Glutamatergic neuron (in vitro differentiated cells): ENCODE results near the gene TNFRSF4. TPM values are rescaled to one million over a fixed set of nuclear protein-coding genes. Genes with fewer than 3 reads are reported as not detected.

Experiments
- DNase-seq: peaks from one replicate; pipeline ENCODE4 v3.0.0; 2022
- H3K27ac Mint-ChIP-seq: one replicate; pipeline ENCODE4 v1.8.0; 2020; ENCODE audit warnings: mild to moderate bottlenecking, mixed read lengths, inconsistent platforms; ENCODE audit not compliant: unreplicated experiment
- H3K27me3 Mint-ChIP-seq: one replicate; pipeline ENCODE4 v1.8.0; 2020; ENCODE audit warnings: mild to moderate bottlenecking, moderate library complexity, mixed read lengths, inconsistent platforms; ENCODE audit not compliant: unreplicated experiment
- H3K36me3 Mint-ChIP-seq: one replicate; pipeline ENCODE4 v1.8.0; 2020; ENCODE audit warnings: mild to moderate bottlenecking, mixed read lengths, inconsistent platforms; ENCODE audit not compliant: unreplicated experiment
- H3K4me1 Mint-ChIP-seq: one replicate; pipeline ENCODE4 v1.8.0; 2020; ENCODE audit warnings: mild to moderate bottlenecking, low read depth, mixed read lengths, inconsistent platforms; ENCODE audit not compliant: unreplicated experiment
- H3K4me3 Mint-ChIP-seq: one replicate; pipeline ENCODE4 v1.8.0; 2020; ENCODE audit warnings: mild to moderate bottlenecking, mixed read lengths, inconsistent platforms; ENCODE audit not compliant: unreplicated experiment
- H3K9me3 Mint-ChIP-seq: one replicate; pipeline ENCODE4 v1.8.0; 2020; ENCODE audit warnings: mild to moderate bottlenecking, moderate library complexity, mixed read lengths, inconsistent platforms; ENCODE audit not compliant: unreplicated experiment
- total RNA-seq: library from RNA; stranded (reverse); fragmentation: NEBNext Ultra II Directional; extraction: Animal tissue kit (Norgen Biotek cat#: 25700); gene quantifications from one replicate; pipeline ENCODE4 v1.2.1, GENCODE V29; 2021; ENCODE audit not compliant: unreplicated experiment
- TF ChIP-seq, protein P1 (sequence below): fragments of 200-600 bp; sonication (generic); IDR thresholded peaks from one replicate; pipeline ENCODE4 v1.5.0; 2021; ENCODE audit not compliant: partially characterized antibody, unreplicated experiment

TNFRSF4 gene
- total RNA-seq, 1 donor from 2014 or later, result 0.29 TPM

GRCh38 chr1:1228187-1228586, 14.2 kb upstream of the TNFRSF4 start:
- Mint-ChIP-seq H3K36me3 (peaks cover under 1% of the 10 kb centered on the region), H3K27me3 (peaks cover 13% of the 10 kb centered on the region), H3K4me3 (no peak overlapping the region), H3K4me1 (peaks cover 9% of the 10 kb centered on the region), H3K9me3 (peaks cover 12% of the 10 kb centered on the region), H3K27ac (no peak overlapping the region)
- no peak for DNase-seq
- TF ChIP-seq, protein P1, sequence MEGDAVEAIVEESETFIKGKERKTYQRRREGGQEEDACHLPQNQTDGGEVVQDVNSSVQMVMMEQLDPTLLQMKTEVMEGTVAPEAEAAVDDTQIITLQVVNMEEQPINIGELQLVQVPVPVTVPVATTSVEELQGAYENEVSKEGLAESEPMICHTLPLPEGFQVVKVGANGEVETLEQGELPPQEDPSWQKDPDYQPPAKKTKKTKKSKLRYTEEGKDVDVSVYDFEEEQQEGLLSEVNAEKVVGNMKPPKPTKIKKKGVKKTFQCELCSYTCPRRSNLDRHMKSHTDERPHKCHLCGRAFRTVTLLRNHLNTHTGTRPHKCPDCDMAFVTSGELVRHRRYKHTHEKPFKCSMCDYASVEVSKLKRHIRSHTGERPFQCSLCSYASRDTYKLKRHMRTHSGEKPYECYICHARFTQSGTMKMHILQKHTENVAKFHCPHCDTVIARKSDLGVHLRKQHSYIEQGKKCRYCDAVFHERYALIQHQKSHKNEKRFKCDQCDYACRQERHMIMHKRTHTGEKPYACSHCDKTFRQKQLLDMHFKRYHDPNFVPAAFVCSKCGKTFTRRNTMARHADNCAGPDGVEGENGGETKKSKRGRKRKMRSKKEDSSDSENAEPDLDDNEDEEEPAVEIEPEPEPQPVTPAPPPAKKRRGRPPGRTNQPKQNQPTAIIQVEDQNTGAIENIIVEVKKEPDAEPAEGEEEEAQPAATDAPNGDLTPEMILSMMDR, result no peak

DNA sequence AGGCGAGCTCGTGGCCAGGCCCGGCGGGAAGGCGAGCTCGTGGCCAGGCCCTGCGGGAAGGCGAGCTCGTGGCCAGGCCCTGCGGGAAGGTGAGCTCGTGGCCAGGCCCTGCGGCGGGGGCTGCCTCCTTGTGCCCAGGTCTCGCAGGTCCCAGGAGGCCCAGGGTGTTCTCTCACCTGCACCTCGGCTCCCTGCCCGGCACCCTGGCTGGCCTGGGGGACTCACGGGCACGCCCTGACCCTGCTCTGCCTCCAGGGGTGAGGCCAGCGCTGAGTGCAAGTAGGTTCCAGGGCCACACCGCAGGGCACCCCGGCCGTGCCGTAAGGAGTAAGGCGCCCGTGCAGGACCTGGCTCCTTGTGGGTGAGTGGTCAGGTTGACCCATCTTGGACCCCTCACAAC, 13.4 kb upstream of the TNFRSF4 start:
- TF ChIP-seq, protein P1, result no peak
- no peak for DNase-seq
- peaks cover 9% of the 10 kb centered on the region for H3K4me1 Mint-ChIP-seq
- no peak overlapping the region for H3K4me3 Mint-ChIP-seq
- peaks cover 18% of the 10 kb centered on the region for H3K27me3 Mint-ChIP-seq
- no peak overlapping the region for H3K27ac Mint-ChIP-seq
- H3K36me3 Mint-ChIP-seq, result peaks cover 6% of the 10 kb centered on the region
- peaks cover 12% of the 10 kb centered on the region for H3K9me3 Mint-ChIP-seq

DNA sequence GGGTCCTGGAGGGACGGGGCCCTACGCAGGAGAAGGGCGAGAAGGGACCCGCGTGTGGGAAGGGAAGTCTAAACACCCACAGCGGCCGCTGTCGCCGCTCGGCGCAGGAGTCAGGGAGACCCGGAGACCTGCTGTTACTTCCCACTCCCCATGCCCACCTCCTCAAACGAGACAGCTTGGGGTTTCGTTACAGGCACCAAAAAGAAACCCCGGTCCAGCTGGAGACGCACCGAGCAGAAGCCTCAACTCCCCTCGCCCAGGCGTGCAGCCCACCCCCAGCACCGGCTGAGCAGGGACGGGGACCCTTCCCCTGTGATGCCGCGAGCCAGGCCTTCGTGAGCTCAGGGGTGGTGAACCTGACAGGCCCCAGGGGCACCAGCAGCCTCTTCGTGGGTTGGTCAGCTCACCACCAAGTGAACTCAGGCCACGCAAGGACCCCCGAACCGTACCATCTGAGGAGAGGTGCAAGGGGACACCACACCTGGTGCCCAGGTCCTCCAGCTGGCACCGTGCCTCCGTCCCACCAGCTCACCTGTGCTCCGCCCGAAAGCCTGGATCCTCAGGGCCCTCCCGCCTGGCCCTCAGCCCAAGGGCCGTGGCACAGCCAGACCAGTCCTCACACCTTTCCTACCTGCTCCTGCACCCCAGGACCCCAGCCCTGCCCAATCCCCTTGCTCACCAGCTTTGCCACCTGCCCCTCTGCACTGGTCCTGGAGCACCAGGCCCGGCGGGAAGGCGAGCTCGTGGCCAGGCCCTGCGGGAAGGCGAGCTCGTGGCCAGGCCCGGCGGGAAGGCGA, 12.8 kb upstream of the TNFRSF4 start:
- Mint-ChIP-seq H3K9me3 (peaks cover 12% of the 10 kb centered on the region), H3K27me3 (peaks cover 18% of the 10 kb centered on the region), H3K36me3 (peaks cover 6% of the 10 kb centered on the region), H3K27ac (no peak overlapping the region), H3K4me1 (peaks cover 9% of the 10 kb centered on the region), H3K4me3 (no peak overlapping the region)
- no peak for DNase-seq
- TF ChIP-seq, protein P1, result no peak

- Mint-ChIP-seq H3K4me3 (no peak overlapping the region), H3K27me3 (peaks cover 18% of the 10 kb centered on the region), H3K9me3 (peaks cover 9% of the 10 kb centered on the region), H3K36me3 (peaks cover 6% of the 10 kb centered on the region), H3K4me1 (peaks cover 9% of the 10 kb centered on the region), H3K27ac (no peak overlapping the region)
- no peak for DNase-seq
- TF ChIP-seq, protein P1, result no peak
Measured at GRCh38 chr1:1225913-1226312, 12.0 kb upstream of the TNFRSF4 start.

DNA sequence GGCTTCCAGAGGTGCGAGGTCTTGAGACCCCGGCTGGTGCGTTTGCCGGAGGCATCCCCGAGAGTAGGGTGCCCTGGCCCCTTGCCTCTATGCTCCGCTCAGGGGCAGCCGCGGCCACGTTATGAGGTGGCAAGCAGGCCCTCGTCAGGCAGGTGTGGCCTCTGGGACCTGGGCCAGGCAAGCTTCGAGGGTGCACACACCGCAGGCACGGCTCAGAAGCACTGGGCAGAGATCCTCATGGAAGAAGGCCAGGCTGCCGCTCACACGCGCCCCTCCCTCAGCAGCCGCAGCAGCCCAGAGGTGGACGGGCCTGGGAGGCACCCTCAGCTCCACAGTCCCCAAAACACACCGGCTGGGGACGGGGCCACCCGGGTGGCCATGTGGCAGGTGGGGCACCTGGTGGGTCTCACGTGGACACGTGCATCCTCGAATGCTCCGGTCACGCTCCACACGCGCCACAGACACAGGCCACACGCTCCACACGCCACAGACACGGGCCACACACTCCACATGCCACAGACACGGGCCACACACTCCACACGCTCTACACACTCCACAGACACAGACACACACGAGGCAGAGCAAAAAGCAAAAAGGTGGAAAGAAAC, 11.4 kb upstream of the TNFRSF4 start:
- Mint-ChIP-seq H3K4me1 (peaks cover 6% of the 10 kb centered on the region), H3K27me3 (peaks cover 17% of the 10 kb centered on the region), H3K27ac (no peak overlapping the region), H3K4me3 (no peak overlapping the region), H3K9me3 (peaks cover 6% of the 10 kb centered on the region), H3K36me3 (peaks cover 6% of the 10 kb centered on the region)
- DNase-seq, result no peak
- TF ChIP-seq, protein P1, result no peak
